Endothelial cell of umbilical vein (primary cell): ENCODE data around the gene CRYAB.

Experiments used
- EZH2 ChIP-seq: IDR thresholded peaks from 2 replicates; pipeline ENCODE4 v1.6.1; 2012; ENCODE audit warnings: borderline replicate concordance, low read depth, mild to moderate bottlenecking, moderate library complexity, low read length, inconsistent platforms; ENCODE audit not compliant: severe bottlenecking
- POLR2A ChIP-seq: IDR thresholded peaks from 2 replicates; pipeline ENCODE4 v1.6.1; 2012; ENCODE audit warnings: low read depth, mild to moderate bottlenecking, control low read depth, low read length
- TF ChIP-seq, protein P1 (sequence below), 2 donors: IDR thresholded peaks; 1 replicate in 1 of 2; 2 replicates in 1 of 2; pipeline ENCODE4 v1.5.1; 2011; ENCODE audit warnings: low read length in 2 of 2, mild to moderate bottlenecking in 2 of 2, moderate library complexity in 2 of 2, control low read depth in 1 of 2, inconsistent platforms in 1 of 2, low read depth in 1 of 2; ENCODE audit not compliant: insufficient read depth in 1 of 2; ENCODE audit errors: extremely low read depth in 1 of 2

DNA sequence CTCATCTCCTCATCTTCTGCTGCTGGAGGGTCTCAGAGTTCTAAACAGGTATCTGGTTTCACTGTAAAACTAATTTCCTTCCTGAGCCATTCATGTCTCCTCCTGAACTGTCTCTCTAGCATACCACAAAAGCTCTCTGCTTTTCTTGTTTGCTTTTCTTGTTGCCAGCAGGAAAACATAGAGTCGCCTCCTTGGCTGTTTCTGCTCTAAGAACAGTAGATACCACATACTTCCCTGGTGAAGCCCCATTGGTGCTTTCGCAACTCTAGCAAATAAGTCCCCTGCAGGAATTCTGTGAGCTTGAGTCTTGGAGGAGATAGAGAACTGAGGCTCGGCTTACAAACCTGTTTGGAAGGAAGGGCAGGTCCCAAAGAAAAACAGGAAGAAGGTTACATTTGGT lies 32.6 kb upstream of the CRYAB start:
- TF ChIP-seq, protein P1, sequence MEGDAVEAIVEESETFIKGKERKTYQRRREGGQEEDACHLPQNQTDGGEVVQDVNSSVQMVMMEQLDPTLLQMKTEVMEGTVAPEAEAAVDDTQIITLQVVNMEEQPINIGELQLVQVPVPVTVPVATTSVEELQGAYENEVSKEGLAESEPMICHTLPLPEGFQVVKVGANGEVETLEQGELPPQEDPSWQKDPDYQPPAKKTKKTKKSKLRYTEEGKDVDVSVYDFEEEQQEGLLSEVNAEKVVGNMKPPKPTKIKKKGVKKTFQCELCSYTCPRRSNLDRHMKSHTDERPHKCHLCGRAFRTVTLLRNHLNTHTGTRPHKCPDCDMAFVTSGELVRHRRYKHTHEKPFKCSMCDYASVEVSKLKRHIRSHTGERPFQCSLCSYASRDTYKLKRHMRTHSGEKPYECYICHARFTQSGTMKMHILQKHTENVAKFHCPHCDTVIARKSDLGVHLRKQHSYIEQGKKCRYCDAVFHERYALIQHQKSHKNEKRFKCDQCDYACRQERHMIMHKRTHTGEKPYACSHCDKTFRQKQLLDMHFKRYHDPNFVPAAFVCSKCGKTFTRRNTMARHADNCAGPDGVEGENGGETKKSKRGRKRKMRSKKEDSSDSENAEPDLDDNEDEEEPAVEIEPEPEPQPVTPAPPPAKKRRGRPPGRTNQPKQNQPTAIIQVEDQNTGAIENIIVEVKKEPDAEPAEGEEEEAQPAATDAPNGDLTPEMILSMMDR (IDR thresholded peaks at IDR 0.05; ENCODE audit: extremely low read depth in 1 of 2, insufficient read depth in 1 of 2, low read depth in 1 of 2, low read length in 2 of 2), result no peak
- TF ChIP-seq POLR2A (no peak), EZH2 (no peak)
